Large intestine (tissue), 3 donors: ENCODE measurements around the gene KIF9. TPM values are rescaled to one million over a fixed set of nuclear protein-coding genes. Genes with fewer than 3 reads are reported as not detected.
"Not testable (repeated sequence)": the region's sequence is repeated elsewhere in the genome, so short reads cannot be mapped to it uniquely, and the experiment has no call there.

Source experiments
- DNase-seq, 2 donors: peaks; one replicate each; pipeline versions ENCODE4 v3.0.0 to v3.0.0-alpha.2; 2013
- H3K27ac ChIP-seq: one replicate; pipeline ENCODE4 v1.5.1; 2013; ENCODE audit warnings: low read length
- H3K27me3 ChIP-seq: 2 replicates; pipeline ENCODE4 v1.6.1; 2013; ENCODE audit warnings: low read length; ENCODE audit not compliant: control insufficient read depth, insufficient read depth
- H3K36me3 ChIP-seq: 2 replicates; pipeline ENCODE4 v1.6.1; 2013; ENCODE audit warnings: low read length; ENCODE audit not compliant: control insufficient read depth, insufficient read depth
- H3K4me1 ChIP-seq: one replicate; pipeline ENCODE4 v1.6.1; 2013; ENCODE audit warnings: low read length; ENCODE audit not compliant: control insufficient read depth, insufficient read depth
- H3K4me3 ChIP-seq: one replicate; pipeline ENCODE4 v1.5.1; 2013; ENCODE audit warnings: low read length
- H3K9me3 ChIP-seq: one replicate; pipeline ENCODE4 v1.6.1; 2013; ENCODE audit warnings: mild to moderate bottlenecking, low read depth, low read length, moderate library complexity; ENCODE audit not compliant: control insufficient read depth
- WGBS: methylation state at CpG from one replicate; pipeline ENCODE4 v1.1.5; 2013; ENCODE audit warnings: low lambda C conversion rate; ENCODE audit not compliant: insufficient coverage; 5-methylcytosine and 5-hydroxymethylcytosine counted together
- polyA plus RNA-seq: library from polyadenylated mRNA; unstranded; fragments of 120-200 nt; gene quantifications from one replicate; pipeline ENCODE4 v1.2.1, GENCODE V29; 2013

Gene KIF9
- polyA plus RNA-seq, 1 donor = 11.2 TPM

DNA sequence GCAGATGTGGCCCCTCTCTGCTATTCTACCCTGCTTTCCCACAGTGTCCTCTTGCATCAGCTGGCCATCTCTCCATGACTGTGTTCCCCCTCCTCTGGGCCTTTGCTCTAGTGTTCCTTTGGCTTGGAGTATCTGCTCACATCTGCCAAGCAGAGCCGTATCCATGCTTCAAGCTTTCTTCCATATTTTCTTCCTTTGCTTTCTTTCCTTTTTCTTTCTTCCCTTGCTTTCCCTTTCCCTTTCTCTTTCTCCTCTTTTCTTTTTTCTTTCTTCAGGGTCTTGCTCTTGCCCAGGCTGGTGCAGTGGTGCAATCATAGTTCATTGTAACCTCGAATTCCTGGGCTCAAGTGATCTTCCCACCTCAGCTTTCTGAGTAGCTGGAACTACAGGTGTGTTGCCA lies 12.7 kb upstream of the KIF9 start:
- H3K36me3 ChIP-seq = no peaks in the 10 kb centered on the region
- no peaks in the 10 kb centered on the region for H3K27me3 ChIP-seq
- H3K4me3 ChIP-seq = no peak overlapping the region
- H3K27ac ChIP-seq = no peak overlapping the region
- no peak for DNase-seq
- no peaks in the 10 kb centered on the region for H3K9me3 ChIP-seq
- WGBS = 78% methylated on average over 1 of the region's 2 CpGs
- peaks cover 5% of the 10 kb centered on the region for H3K4me1 ChIP-seq

DNA sequence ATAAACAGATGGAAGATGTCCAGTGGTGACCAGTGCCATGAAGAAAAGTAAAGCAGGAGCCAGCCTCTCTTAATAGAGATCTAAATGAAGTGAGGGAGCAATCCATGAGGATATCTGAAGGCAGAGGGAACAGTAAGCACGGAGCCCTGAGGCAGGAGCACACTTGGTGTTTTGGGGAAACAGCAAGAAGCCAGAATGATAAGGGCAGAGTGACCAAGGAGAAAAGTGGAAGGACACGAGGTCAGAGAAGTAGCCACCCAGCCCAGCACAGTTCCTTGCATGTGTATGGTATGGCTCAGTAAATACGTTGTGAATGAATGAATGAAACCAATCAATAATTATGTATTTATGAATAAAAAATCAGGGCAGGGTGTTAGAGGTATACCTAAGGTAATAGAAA lies 11.8 kb upstream of the KIF9 start:
- no peak overlapping the region for H3K27ac ChIP-seq
- no peak for DNase-seq
- no peaks in the 10 kb centered on the region for H3K9me3 ChIP-seq
- H3K4me3 ChIP-seq = no peak overlapping the region
- no peaks in the 10 kb centered on the region for H3K36me3 ChIP-seq
- H3K4me1 ChIP-seq = peaks cover 3% of the 10 kb centered on the region
- H3K27me3 ChIP-seq = no peaks in the 10 kb centered on the region
- WGBS = 100% methylated on average over 1 of the region's 3 CpGs

DNA sequence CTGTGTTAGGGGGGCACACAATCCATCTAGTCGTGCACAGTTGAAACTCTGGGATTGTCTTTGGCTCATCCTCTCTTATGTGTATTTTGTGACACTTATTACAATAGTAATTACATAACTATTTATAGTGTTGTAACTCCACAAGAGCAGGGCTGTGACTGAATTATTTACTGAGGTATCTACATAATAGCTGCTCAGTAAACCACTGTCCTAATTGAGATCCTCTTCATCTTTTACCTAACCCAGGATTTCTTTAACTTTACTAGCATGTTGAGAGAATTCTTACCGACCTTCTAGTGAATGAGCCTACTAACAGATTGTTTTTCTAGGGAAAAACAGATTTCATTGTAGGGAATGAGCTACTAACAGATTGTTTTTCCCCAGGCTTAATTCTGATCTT lies 11.2 kb upstream of the KIF9 start:
- no peak overlapping the region for H3K4me3 ChIP-seq
- H3K4me1 ChIP-seq = no peaks in the 10 kb centered on the region
- H3K27ac ChIP-seq = no peak overlapping the region
- H3K9me3 ChIP-seq = no peaks in the 10 kb centered on the region
- DNase-seq = no peak
- H3K27me3 ChIP-seq = no peaks in the 10 kb centered on the region
- WGBS = no CpG with 5 or more reads among the region's 2 CpGs
- peaks cover 2% of the 10 kb centered on the region for H3K36me3 ChIP-seq

DNA sequence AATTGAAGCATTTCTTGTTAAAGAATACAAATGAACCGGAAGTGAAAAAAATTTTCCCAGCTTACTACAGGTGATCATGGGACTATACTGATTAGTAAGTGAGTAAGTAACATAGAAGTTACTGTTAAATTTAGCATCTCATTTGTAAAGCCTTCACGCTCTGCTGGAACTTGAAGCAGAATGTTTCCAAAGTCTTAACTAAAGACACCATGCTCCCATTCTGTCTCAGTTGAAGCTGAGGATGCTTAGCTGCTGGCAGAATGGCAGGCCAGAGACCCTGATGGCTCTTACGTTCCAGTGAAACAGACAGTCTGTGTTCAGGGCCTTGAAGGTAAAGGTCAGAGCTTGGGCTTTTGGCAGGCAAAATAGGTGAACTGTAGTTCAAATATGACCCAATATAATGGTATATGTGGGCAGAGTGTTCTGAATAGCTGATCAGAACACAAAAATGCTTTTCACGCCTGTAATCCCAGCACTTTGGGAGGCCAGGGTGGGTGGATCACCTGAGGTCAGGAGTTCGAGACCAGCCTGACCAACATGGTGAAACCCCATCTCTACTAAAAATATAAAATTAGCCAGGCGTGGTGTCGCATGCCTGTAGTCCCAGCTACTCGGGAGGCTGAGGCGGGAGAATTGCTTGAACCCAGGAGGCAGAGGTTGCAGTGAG lies 9.3 kb upstream of the KIF9 start:
- not testable (repeated sequence) for H3K4me1 ChIP-seq, H3K27me3 ChIP-seq, H3K4me3 ChIP-seq, DNase-seq, H3K36me3 ChIP-seq, H3K9me3 ChIP-seq, H3K27ac ChIP-seq
- WGBS = 100% methylated on average over 1 of the region's 9 CpGs

DNA sequence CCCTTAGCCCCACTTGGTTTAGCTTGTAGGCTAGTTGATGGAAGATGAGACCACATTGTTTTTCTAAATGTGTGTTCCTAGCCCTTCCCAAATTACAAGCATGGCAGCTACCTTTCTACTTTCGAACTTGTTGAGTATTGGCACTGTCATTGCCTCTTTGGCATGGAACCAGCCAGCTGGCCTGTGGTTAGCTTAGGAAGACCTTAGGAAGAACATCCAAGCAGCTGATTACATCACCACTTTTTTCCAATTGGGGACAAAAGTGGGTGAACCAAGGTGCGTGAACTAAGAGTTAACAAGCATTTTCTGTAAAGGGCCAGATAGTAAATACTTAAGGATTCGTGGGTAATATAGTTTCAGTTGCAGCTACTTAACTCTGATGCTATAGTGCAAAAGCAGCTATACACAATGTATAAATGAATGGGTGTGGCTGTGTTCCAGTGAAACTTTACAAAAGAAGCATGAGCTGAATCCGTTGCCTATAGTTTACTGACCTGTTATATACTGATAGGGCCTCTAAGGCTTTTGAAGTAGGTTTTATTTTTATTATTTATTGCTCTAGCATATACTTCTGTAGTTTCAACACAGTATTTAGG lies 8.7 kb upstream of the KIF9 start:
- H3K4me1 ChIP-seq = no peaks in the 10 kb centered on the region
- WGBS = 100% methylated on average over 1 of the region's 4 CpGs

DNA sequence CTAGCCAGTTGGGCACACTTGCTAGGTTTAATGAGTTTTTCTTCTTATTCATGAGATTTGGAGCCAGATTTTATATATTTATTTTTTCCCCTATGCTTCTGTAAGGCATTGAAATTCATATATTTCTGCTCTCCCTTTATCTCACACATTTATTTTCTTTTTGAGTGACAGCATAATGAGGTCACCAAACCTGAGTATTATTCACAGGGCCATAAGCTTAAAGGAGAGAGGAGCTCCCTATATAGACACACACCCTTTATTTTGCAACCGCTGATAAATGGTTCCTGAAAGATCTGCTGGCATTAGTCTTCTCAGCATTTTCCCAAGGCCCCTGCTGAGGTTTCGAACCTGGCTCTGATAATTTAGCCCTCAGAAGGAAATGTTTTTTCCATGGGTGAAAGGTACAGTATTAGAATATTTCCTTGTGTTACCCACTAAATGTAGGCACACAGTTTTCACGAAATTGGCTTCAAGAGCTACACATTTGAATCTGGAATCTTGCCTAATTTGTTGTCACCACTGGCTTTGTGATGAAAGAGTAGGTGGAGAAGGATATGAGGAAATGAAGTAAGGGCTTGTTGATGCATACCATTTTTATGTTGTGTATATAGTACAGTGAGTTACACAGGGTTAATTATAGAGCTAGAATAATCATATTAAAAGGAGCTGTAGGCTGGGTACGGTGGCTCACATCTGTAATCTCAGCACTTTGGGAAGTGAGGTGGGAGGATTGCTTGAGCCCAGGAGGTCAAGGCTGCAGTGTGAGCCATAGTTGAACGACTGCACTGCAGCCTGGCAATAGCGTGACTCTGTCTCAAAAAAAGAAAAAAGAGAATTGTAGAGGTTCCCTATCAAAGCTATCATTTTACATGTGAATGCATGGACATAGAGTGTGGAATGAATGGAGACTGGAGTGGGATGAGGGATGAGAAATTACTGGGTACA lies 6.6 kb upstream of the KIF9 start:
- Histone ChIP-seq H3K27ac (no peak overlapping the region), H3K36me3 (peaks cover 6% of the 10 kb centered on the region), H3K27me3 (no peaks in the 10 kb centered on the region), H3K4me3 (no peak overlapping the region), H3K9me3 (no peaks in the 10 kb centered on the region), H3K4me1 (no peaks in the 10 kb centered on the region)
- no peak for DNase-seq
- no CpG with 5 or more reads among the region's 6 CpGs for WGBS

More for the DNA sequence above, 8.7 kb upstream of the KIF9 start:
- Histone ChIP-seq H3K36me3 (peaks cover 6% of the 10 kb centered on the region), H3K9me3 (no peaks in the 10 kb centered on the region), H3K27ac (no peak overlapping the region), H3K27me3 (no peaks in the 10 kb centered on the region), H3K4me3 (no peak overlapping the region)
- DNase-seq = no peak

DNA sequence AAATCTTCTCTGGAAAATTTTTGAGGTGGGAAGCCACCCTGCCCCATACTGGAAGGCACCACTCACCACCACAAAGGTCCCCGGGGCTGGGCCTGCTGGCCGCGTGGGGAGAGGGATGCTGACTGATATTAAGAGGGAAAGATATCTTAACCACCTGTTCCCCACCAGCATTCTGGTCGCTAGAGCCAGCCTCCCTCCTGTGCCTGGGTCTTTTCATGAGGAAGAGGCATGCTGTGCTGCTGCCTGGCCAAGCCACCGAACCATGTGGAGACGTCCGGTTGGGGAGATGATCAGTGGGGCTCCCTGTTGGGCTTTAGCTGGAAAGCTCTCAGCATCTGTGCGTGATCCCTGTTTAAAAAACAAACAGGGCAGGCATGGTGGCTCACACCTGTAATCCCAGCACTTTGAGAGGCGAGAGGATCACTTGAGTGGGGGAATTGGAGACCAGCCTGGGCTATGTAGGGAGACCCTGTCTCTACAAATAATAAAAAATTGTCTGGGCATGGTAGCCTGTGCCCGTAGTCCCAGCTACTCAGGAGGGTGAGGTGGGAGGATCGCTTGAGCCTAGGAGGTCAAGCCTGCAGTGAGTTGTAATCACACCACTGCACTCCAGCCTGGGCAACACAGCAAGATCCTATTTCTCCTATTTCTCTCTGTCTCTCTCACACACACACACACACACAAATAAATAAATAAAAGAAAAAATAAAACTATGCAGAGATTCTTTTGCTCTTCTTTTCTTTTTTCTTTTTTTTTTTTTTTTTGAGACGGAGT lies 1.2 kb upstream of the KIF9 start:
- Histone ChIP-seq H3K36me3 (peaks cover 4% of the 10 kb centered on the region), H3K4me1 (peaks cover 4% of the 10 kb centered on the region), H3K9me3 (no peaks in the 10 kb centered on the region), H3K4me3 (peak overlapping the region; percentile 84), H3K27ac (peak overlapping the region; percentile 96), H3K27me3 (no peaks in the 10 kb centered on the region)
- no CpG with 5 or more reads among the region's 12 CpGs for WGBS
- peak in 1 of 2 donors; percentile 4 for DNase-seq

DNA sequence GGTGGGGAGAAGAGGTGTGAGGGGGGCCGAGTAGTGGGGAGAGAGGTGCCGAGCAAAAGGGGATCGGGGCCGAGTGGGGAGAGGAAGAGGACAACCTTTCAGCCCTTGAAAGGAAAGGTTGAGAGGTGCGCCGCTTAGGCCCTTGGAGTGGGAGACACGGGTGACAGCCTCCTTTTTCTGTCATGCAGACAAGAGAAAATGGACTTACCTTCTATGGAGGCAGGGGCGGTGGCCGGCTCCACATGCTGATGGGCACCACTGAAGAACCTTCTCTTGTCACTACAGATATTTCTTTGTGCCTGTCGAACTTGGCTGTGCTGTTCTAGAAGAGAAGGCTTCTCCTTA lies 566 bp upstream of the KIF9 start:
- H3K27ac ChIP-seq = peak overlapping the region; percentile 96
- DNase-seq = no peak
- no peaks in the 10 kb centered on the region for H3K27me3 ChIP-seq
- peaks cover 1% of the 10 kb centered on the region for H3K36me3 ChIP-seq
- peak overlapping the region; percentile 84 for H3K4me3 ChIP-seq
- 10% methylated on average over 3 of the region's 10 CpGs for WGBS
- H3K9me3 ChIP-seq = no peaks in the 10 kb centered on the region
- peaks cover 4% of the 10 kb centered on the region for H3K4me1 ChIP-seq

DNA sequence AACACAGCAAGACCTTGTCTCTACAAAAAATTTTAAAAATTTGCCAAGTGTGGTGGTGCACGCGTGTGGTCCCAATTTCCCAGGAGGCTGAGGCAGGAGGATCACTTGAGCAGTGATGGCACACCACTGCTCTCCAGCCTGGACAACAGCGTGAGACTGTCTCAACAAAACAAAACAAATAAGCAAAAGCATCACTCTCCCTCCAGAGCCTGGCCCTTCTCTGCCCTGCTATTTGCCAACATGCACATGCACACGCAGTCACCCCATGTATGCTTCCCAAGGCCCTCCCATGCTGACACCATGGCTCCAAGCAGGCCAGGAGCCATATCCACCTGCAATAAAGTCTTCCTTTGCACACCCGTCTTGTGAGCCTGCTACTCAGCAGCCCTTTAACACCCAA lies 2.1 kb downstream of the KIF9 start:
- Histone ChIP-seq H3K27me3 (no peaks in the 10 kb centered on the region), H3K9me3 (no peaks in the 10 kb centered on the region), H3K27ac (no peak overlapping the region), H3K4me1 (peaks cover 4% of the 10 kb centered on the region), H3K4me3 (no peak overlapping the region), H3K36me3 (no peaks in the 10 kb centered on the region)
- no CpG with 5 or more reads among the region's 5 CpGs for WGBS
- no peak for DNase-seq

DNA sequence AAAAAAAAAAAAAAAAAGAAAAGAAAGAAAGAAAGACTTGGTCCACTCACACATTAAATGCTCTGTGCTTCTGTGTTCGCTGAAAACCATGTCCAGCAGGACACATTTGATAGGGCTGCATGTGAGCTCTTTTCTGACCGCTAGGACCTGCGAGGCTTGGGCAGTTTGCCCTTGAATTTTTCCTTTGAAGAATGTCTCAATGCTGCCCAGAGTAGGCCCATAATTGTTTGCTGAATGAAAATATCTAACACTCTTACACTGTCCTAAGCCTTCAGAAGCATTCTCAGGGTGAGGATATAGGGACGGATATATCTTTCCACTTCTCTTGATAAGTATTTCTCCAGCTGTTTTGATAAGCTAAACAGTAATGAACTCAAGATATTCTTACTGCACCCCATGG lies 6.0 kb downstream of the KIF9 start:
- WGBS = 100% methylated on average over 1 of the region's 4 CpGs
- no peaks in the 10 kb centered on the region for H3K27me3 ChIP-seq

More for the DNA sequence above, 6.0 kb downstream of the KIF9 start:
- no peak overlapping the region for H3K4me3 ChIP-seq
- H3K9me3 ChIP-seq = no peaks in the 10 kb centered on the region
- no peak overlapping the region for H3K27ac ChIP-seq
- no peaks in the 10 kb centered on the region for H3K36me3 ChIP-seq
- H3K4me1 ChIP-seq = peaks cover 4% of the 10 kb centered on the region
- DNase-seq = no peak
